Smooth muscle cell (in vitro differentiated cells): ENCODE measurements around the gene MARCO. TPM values are rescaled to one million over a fixed set of nuclear protein-coding genes. Genes with fewer than 3 reads are reported as not detected.

Experiments
- DNase-seq: peaks from one replicate; lab custom pipeline; 2025; ENCODE audit not compliant: unreplicated experiment; lab: John Stamatoyannopoulos, UW
- H2AFZ ChIP-seq: fragments of 200-600 bp; sonication (generic); 2 replicates; pipeline ENCODE4 v1.6.0; 2016; ENCODE audit warnings: antibody characterized with exemption, low read depth, mild to moderate bottlenecking
- H3F3A ChIP-seq: fragments of 200-600 bp; sonication (generic); 2 replicates; pipeline ENCODE4 v1.6.0; 2017; ENCODE audit warnings: antibody characterized with exemption, low read depth
- H3K27ac ChIP-seq: fragments of 200-600 bp; sonication (generic); 2 replicates; pipeline ENCODE4 v1.5.1; 2016; ENCODE audit warnings: low read depth, mild to moderate bottlenecking
- H3K27me3 ChIP-seq: fragments of 200-600 bp; sonication (generic); 2 replicates; pipeline ENCODE4 v1.6.1; 2016; ENCODE audit warnings: low read depth, mild to moderate bottlenecking
- H3K36me3 ChIP-seq: fragments of 200-600 bp; sonication (generic); 2 replicates; pipeline ENCODE4 v1.5.1; 2016; ENCODE audit warnings: low read depth
- H3K4me1 ChIP-seq: fragments of 200-600 bp; sonication (generic); 2 replicates; pipeline ENCODE4 v1.5.1; 2016; ENCODE audit warnings: low read depth
- H3K4me2 ChIP-seq: fragments of 200-600 bp; sonication (generic); 2 replicates; pipeline ENCODE4 v1.6.0; 2016; ENCODE audit warnings: mild to moderate bottlenecking
- H3K4me3 ChIP-seq: fragments of 200-600 bp; sonication (generic); 2 replicates; pipeline ENCODE4 v1.5.1; 2016; ENCODE audit warnings: mild to moderate bottlenecking
- H3K79me2 ChIP-seq: fragments of 200-600 bp; sonication (generic); 2 replicates; pipeline ENCODE4 v1.6.0; 2016; ENCODE audit warnings: low read depth, mild to moderate bottlenecking
- H3K9ac ChIP-seq: fragments of 200-600 bp; sonication (generic); 2 replicates; pipeline ENCODE4 v1.6.0; 2016; ENCODE audit warnings: low read depth
- H3K9me3 ChIP-seq: fragments of 200-600 bp; sonication (generic); replicated peaks from 2 replicates; pipeline ENCODE4 v1.5.1; 2016; ENCODE audit warnings: low read depth
- H4K20me1 ChIP-seq: fragments of 200-600 bp; sonication (generic); 2 replicates; pipeline ENCODE4 v1.6.0; 2016; ENCODE audit warnings: low read depth
- CTCF ChIP-seq: fragments of 200-600 bp; sonication (generic); IDR thresholded peaks from 2 replicates; pipeline ENCODE4 v1.5.1; 2017; ENCODE audit warnings: borderline replicate concordance, mild to moderate bottlenecking, antibody characterized with exemption; ENCODE audit not compliant: insufficient read depth, poor library complexity, severe bottlenecking
- WGBS: methylation state at CpG from one replicate; pipeline ENCODE4 v1.1.7; 2016; ENCODE audit warnings: low lambda C conversion rate; 5-methylcytosine and 5-hydroxymethylcytosine counted together
- polyA plus RNA-seq: library from polyadenylated mRNA; unstranded; fragments of >200 nt; fragmentation: Nextera tagmentation; extraction: Ambion mirVana; gene quantifications from 2 replicates; pipeline ENCODE4 v1.2.1, GENCODE V29; 2016
- total RNA-seq: library from RNA; depleted of rRNA; stranded (reverse); fragments of >200 nt; gene quantifications from 2 replicates; pipeline ENCODE4 v1.2.3, GENCODE V29; 2014

MARCO gene
- total and polyA plus RNA-seq, 2 experiments from 2014 or later: not detected

- no peak overlapping the region for H3K4me3 ChIP-seq
- peaks cover 47% of the 10 kb centered on the region for H3K27me3 ChIP-seq
- no peaks in the 10 kb centered on the region for H3K36me3 ChIP-seq
- no peaks in the 10 kb centered on the region for H4K20me1 ChIP-seq
- no peaks in the 10 kb centered on the region for H3K4me1 ChIP-seq
- H3K79me2 ChIP-seq: no peaks in the 10 kb centered on the region
- DNase-seq: no peak
- H3K9ac ChIP-seq: no peak overlapping the region
- no peaks in the 10 kb centered on the region for H3F3A ChIP-seq
- H3K4me2 ChIP-seq: no peak overlapping the region
- no peak overlapping the region for H2AFZ ChIP-seq
- H3K27ac ChIP-seq: no peak overlapping the region
- no peaks in the 10 kb centered on the region for H3K9me3 ChIP-seq
- WGBS: 80% methylated on average over 9 of the region's 9 CpGs
- no peak for TF ChIP-seq CTCF
Measured at GRCh38 chr2:119010336-119010735, 68.3 kb downstream of the MARCO start.

GRCh38 chr2:119011162-119011909 is 69.3 kb downstream of the MARCO start:
- Histone ChIP-seq H4K20me1 (no peaks in the 10 kb centered on the region), H3K27ac (no peak overlapping the region), H3K36me3 (no peaks in the 10 kb centered on the region), H3K79me2 (no peaks in the 10 kb centered on the region), H3K9ac (no peak overlapping the region), H3K4me2 (peak overlapping the region; percentile 64), H3F3A (no peaks in the 10 kb centered on the region), H2AFZ (no peak overlapping the region), H3K27me3 (peaks cover 47% of the 10 kb centered on the region), H3K9me3 (no peaks in the 10 kb centered on the region), H3K4me1 (no peaks in the 10 kb centered on the region), H3K4me3 (no peak overlapping the region)
- 17% methylated on average over 33 of the region's 38 CpGs for WGBS
- DNase-seq: peak; percentile 4
- peak; percentile 70 for TF ChIP-seq CTCF

- Histone ChIP-seq H3K27me3 (peaks cover 48% of the 10 kb centered on the region), H3K4me2 (peak overlapping the region; percentile 64), H3K9ac (no peak overlapping the region), H3K79me2 (no peaks in the 10 kb centered on the region), H3K4me3 (no peak overlapping the region), H2AFZ (no peak overlapping the region), H3F3A (no peaks in the 10 kb centered on the region), H3K4me1 (no peaks in the 10 kb centered on the region), H3K9me3 (no peaks in the 10 kb centered on the region), H3K36me3 (no peaks in the 10 kb centered on the region), H4K20me1 (no peaks in the 10 kb centered on the region), H3K27ac (no peak overlapping the region)
- 75% methylated on average over 5 of the region's 5 CpGs for WGBS
- TF ChIP-seq CTCF: no peak
- DNase-seq: no peak
Measured at GRCh38 chr2:119011910-119012209, 69.9 kb downstream of the MARCO start.
